NT2/D1 (cell line): ENCODE data around the gene CTIF.

Source experiments
- DNase-seq: peaks from one replicate; pipeline ENCODE4 v3.0.0-alpha.2; 2011; ENCODE audit warnings: low read depth, low spot score
- H3K27me3 ChIP-seq: 2 replicates; pipeline ENCODE4 v1.6.0; 2011; ENCODE audit warnings: mild to moderate bottlenecking; ENCODE audit not compliant: insufficient read length, insufficient read depth
- H3K36me3 ChIP-seq: 2 replicates; pipeline ENCODE4 v1.6.1; 2011; ENCODE audit warnings: mild to moderate bottlenecking, low read length, mixed read lengths; ENCODE audit not compliant: insufficient read depth, insufficient read length
- H3K4me1 ChIP-seq: 2 replicates; pipeline ENCODE4 v1.5.1; 2011; ENCODE audit not compliant: insufficient read depth, insufficient read length
- H3K4me3 ChIP-seq: 2 replicates; pipeline ENCODE4 v1.5.1; 2011; ENCODE audit warnings: low read depth; ENCODE audit not compliant: insufficient read length
- H3K9ac ChIP-seq: 2 replicates; pipeline ENCODE4 v1.6.0; 2011; ENCODE audit warnings: low read depth; ENCODE audit not compliant: insufficient read length
- H3K9me3 ChIP-seq: 2 replicates; pipeline ENCODE4 v1.5.1; 2011; ENCODE audit warnings: mild to moderate bottlenecking, low read length; ENCODE audit not compliant: insufficient read depth
- SUZ12 ChIP-seq: IDR thresholded peaks from 2 replicates; pipeline ENCODE4 v1.6.1; 2011; ENCODE audit not compliant: insufficient read length, insufficient read depth; ENCODE audit errors: extremely low read depth
- YY1 ChIP-seq: IDR thresholded peaks from 2 replicates; pipeline ENCODE4 v1.6.1; 2011; ENCODE audit not compliant: insufficient read length, insufficient read depth
- ZNF274 ChIP-seq: IDR thresholded peaks from 2 replicates; pipeline ENCODE4 v1.6.1; 2011; ENCODE audit warnings: mild to moderate bottlenecking, low read depth, low read length

The CTIF gene

DNA sequence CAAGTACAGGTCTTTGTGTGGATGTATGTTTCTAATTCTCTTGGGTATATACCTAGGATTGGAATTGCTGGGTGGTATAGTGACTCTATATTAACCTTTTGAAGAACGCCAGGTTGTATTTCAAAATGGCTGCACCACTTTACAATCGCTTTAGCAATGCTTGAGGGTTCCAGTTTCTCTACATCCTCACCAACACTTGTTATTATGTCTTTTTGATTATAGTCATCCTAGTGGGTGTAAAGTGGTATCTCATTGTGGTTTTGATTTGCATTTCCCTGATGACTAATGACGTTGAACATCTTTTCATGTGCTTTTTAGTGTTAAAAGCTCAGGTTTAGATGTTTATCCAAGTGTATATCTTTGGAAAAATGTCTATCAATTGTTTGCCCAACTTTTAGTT lies 39.5 kb downstream of the CTIF start:
- Histone ChIP-seq H3K36me3 (peaks cover 17% of the 10 kb centered on the region), H3K9me3 (no peaks in the 10 kb centered on the region)
- no peak for TF ChIP-seq SUZ12
- no peak for TF ChIP-seq YY1

DNA sequence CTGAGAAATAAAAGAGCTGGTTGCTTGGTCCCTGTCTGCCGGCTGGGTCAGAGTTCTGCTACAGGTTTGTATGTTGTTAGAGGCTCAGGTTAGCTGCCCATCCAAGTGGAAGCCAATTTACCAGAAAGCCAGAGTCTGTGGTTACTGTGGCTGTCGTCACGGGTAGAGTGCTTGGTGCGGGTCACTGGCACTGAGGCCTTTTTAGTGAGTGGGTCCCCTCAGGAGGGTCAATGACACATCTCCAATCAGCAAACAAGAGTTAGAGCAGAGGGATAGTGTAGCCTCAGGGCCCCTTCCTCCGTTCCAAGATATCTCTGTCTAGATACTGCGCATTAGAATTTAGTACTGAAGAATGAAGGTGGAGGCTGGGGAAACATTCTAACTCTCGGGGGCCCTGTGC lies 41.2 kb downstream of the CTIF start:
- no peak overlapping the region for H3K4me3 ChIP-seq
- H3K9me3 ChIP-seq = no peaks in the 10 kb centered on the region
- H3K9ac ChIP-seq = no peak overlapping the region
- peaks cover 15% of the 10 kb centered on the region for H3K36me3 ChIP-seq
- no peaks in the 10 kb centered on the region for H3K27me3 ChIP-seq
- no peak for DNase-seq
- peaks cover 14% of the 10 kb centered on the region for H3K4me1 ChIP-seq
- no peak for TF ChIP-seq ZNF274
- TF ChIP-seq YY1 = no peak
- no peak for TF ChIP-seq SUZ12

More for the DNA sequence above, 39.5 kb downstream of the CTIF start:
- Histone ChIP-seq H3K9ac (no peak overlapping the region), H3K4me1 (peaks cover 18% of the 10 kb centered on the region), H3K4me3 (no peak overlapping the region), H3K27me3 (no peaks in the 10 kb centered on the region)
- no peak for DNase-seq

DNA sequence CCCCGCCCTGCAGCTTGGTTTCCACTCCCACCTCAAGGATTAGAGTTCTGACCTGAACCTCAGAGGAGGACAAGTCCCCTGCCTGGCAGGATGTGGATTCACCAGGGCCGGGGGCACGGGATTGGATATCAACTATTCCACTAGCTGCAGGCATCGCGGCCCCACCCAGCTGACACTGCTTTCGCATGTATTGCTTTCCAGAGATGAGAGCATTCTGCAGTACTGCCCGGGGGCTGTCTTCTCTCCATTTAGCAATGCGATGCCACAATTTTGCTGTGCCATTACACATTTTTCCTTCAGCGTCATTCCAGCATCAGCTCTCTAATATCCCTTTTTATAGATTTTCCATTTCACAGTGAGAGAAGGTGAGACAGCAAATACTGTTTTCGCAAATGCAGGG lies 42.0 kb downstream of the CTIF start:
- Histone ChIP-seq H3K4me3 (no peak overlapping the region), H3K9me3 (no peaks in the 10 kb centered on the region), H3K27me3 (no peaks in the 10 kb centered on the region), H3K4me1 (peaks cover 8% of the 10 kb centered on the region), H3K36me3 (peaks cover 8% of the 10 kb centered on the region), H3K9ac (no peak overlapping the region)
- no peak for TF ChIP-seq SUZ12
- no peak for TF ChIP-seq ZNF274
- TF ChIP-seq YY1 = no peak
- DNase-seq = no peak

DNA sequence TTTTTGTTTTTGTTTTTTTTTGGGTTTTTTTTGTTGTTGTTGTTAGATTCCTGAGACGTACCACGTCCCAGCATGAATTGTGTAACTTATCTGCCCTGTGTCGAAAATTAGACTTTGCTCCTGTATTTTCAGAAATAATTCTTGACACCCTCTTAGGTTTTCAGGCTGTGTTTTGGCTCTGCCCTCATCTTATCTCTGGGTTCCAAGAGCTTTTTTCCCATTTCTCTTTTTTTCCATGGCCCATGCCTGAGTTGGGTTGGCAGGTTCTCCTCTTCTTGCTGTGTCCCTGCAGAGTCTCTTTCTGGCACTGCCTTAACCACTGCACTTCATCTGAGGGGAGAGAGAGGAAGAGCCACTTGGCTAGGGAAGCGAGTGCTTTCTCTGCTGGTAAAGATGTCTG lies 42.4 kb downstream of the CTIF start:
- DNase-seq = no peak
- no peaks in the 10 kb centered on the region for H3K9me3 ChIP-seq
- H3K9ac ChIP-seq = no peak overlapping the region
- no peak overlapping the region for H3K4me3 ChIP-seq
- H3K4me1 ChIP-seq = peaks cover 5% of the 10 kb centered on the region
- TF ChIP-seq SUZ12 (no peak), ZNF274 (no peak), YY1 (no peak)
- H3K36me3 ChIP-seq = peaks cover 4% of the 10 kb centered on the region
- no peaks in the 10 kb centered on the region for H3K27me3 ChIP-seq

DNA sequence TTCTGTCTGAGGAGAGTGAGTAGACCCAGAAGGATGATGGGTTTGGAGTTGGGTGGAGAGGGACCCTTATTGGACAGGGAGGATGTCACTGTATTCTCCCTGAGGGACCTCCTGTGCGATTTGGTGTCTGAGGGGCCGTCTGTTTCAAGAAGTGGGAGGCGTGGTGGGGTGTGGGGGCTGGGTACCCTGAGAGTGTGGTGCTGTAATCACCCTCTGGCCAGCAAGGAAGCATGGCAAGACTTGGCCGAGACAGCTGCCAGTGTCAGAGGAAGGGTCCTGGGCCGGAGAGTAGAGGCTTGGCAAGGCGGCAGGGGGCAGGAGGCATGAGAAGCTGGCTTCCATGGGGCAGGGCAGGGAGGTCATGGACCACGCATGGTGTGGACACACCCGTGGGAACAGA lies 43.1 kb downstream of the CTIF start:
- TF ChIP-seq ZNF274 = no peak
- no peak for TF ChIP-seq YY1
- no peak for TF ChIP-seq SUZ12
- Histone ChIP-seq H3K9me3 (no peaks in the 10 kb centered on the region), H3K4me3 (no peak overlapping the region), H3K36me3 (peaks cover 4% of the 10 kb centered on the region), H3K27me3 (no peaks in the 10 kb centered on the region), H3K9ac (no peak overlapping the region), H3K4me1 (peaks cover 3% of the 10 kb centered on the region)
- no peak for DNase-seq

DNA sequence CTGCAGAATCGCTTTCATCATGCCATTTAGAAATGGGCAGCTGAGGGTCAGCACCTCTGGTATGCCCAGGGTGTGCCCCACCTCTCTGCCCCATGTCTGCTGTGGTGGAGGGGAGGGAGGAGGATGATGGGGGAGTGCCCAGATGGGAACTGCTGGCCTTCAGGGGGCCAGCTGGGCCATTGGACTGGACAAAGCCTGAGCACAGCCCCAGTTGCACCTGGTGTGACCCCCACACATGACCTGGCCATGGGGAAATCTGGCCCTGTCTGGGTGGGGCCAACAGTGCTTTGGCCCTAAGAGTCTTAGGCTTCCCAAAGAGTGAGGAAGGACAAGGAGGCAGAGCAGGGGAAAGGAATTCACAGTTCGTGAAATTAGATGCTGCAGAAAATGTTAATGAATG lies 44.1 kb downstream of the CTIF start:
- Histone ChIP-seq H3K9ac (no peak overlapping the region), H3K36me3 (no peaks in the 10 kb centered on the region), H3K4me3 (no peak overlapping the region), H3K27me3 (no peaks in the 10 kb centered on the region), H3K9me3 (no peaks in the 10 kb centered on the region), H3K4me1 (peaks cover 3% of the 10 kb centered on the region)
- no peak for DNase-seq
- TF ChIP-seq ZNF274 (no peak), YY1 (no peak), SUZ12 (no peak)

DNA sequence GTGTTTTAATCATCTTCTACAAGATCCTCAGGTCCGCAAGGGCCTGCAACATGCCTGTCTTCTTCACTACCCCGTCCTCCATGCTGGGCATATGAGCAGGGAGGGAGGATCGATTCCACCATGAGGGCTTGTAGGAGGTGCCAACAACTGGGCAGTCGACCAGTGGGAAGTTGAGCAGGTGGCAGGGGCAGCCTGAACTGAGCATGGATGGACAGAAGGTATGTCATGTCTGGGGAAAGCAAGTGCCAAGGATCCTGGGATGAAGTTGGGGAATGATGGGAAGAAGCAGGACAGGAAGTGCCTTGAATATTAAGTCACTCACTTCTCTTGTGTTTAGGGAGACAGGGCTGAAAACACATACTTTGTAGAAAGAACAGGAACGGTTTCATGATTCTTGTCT lies 44.7 kb downstream of the CTIF start:
- DNase-seq = no peak
- H3K9me3 ChIP-seq = no peaks in the 10 kb centered on the region
- no peak for TF ChIP-seq ZNF274
- no peak for TF ChIP-seq SUZ12
- TF ChIP-seq YY1 = no peak
- H3K27me3 ChIP-seq = no peaks in the 10 kb centered on the region
- no peak overlapping the region for H3K4me3 ChIP-seq
- H3K4me1 ChIP-seq = peaks cover 5% of the 10 kb centered on the region
- no peaks in the 10 kb centered on the region for H3K36me3 ChIP-seq
- no peak overlapping the region for H3K9ac ChIP-seq

DNA sequence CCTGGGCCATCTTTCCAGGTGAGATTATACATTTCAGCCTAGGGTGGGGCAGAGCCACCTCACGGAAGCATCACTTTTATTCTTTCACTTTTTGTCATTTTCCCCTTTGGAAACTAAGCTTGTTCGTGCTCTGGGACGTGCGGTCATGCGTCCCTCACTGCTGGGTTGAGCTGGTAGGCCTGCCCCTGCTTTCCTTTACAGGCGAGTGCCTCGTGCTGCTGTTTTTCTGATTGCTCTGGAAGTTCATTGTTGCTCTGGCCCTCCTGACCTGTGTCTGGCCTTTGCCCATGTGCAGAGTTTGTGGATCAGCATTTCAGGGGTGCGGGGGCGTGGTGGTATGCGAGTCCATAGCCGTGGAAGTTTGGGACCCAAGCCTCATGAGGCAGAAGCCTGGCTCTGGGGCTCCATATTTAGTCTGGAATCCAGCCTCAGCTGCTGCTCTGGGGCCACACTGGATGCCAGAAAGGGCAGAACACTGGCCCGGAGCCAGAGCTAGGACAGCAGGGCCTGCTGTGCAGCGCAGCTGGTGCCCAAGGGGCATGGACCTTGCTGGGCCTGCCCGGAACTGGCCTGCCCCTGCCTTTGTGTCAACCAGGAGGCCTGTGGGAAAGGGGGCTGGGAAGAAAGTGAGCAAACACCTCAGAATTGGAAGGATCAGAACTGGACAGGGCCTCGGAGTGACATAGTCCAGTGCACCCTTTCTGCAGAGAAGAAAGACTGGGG lies 51.1 kb downstream of the CTIF start:
- no peak for TF ChIP-seq SUZ12
- no peak for TF ChIP-seq YY1
- no peak for TF ChIP-seq ZNF274
- no peak for DNase-seq
- H3K36me3 ChIP-seq = peaks cover 10% of the 10 kb centered on the region

More for the DNA sequence above, 51.1 kb downstream of the CTIF start:
- no peaks in the 10 kb centered on the region for H3K9me3 ChIP-seq
- no peaks in the 10 kb centered on the region for H3K27me3 ChIP-seq
- no peak overlapping the region for H3K9ac ChIP-seq
- no peak overlapping the region for H3K4me3 ChIP-seq
- peaks cover 8% of the 10 kb centered on the region for H3K4me1 ChIP-seq
